ENCODE data around the gene NPLOC4. TPM values are rescaled to one million over a fixed set of nuclear protein-coding genes. Genes with fewer than 3 reads are reported as not detected.
"Not testable (repeated sequence)": the region's sequence is repeated elsewhere in the genome, so short reads cannot be mapped to it uniquely, and the experiment has no call there.

The NPLOC4 gene
- total RNA-seq, 2 donors from 2014 or later: 69.3 to 70.4 TPM

DNA sequence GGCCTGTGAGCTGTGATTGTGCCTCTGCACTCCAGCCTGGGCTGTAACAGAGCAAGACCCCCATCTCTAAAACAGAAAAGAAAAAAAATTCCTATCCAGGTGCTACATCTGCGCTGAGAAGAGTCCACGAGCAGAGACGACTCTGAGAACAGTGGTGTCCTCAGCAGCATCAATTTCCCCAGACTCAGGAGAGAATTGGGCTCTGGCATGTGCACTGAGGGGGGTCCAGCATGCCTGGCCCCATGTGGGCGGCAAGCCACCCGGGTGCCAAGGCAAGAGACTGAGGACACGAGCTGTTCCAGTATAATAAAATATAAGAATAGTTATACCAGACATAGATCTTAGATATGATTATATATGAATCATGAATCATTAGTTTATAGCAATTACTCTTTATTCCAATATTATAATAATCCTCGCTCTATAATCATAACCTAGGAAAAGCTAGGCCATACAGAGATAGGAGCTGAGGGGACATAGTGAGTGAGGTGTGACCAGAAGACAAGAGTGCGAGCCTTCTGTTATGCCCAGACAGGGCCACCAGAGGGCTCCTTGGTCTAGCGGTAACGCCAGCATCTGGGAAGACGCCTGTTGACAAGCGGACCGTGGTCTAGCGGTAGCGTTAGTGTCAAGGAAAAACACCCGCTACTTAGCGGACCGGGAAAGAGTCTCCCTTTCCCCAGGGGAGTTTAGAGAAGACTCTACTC lies 38.8 kb upstream of the NPLOC4 start:
- H3K4me3 ChIP-seq; H3K27me3 ChIP-seq; H3K27ac ChIP-seq; DNase-seq (ENCODE audit: low spot score); H3K9me3 ChIP-seq: not testable (repeated sequence)
- H3K4me1 ChIP-seq: peaks cover 0 to 11% of the 10 kb centered on the region in 2 donors
- TF ChIP-seq, protein P1, sequence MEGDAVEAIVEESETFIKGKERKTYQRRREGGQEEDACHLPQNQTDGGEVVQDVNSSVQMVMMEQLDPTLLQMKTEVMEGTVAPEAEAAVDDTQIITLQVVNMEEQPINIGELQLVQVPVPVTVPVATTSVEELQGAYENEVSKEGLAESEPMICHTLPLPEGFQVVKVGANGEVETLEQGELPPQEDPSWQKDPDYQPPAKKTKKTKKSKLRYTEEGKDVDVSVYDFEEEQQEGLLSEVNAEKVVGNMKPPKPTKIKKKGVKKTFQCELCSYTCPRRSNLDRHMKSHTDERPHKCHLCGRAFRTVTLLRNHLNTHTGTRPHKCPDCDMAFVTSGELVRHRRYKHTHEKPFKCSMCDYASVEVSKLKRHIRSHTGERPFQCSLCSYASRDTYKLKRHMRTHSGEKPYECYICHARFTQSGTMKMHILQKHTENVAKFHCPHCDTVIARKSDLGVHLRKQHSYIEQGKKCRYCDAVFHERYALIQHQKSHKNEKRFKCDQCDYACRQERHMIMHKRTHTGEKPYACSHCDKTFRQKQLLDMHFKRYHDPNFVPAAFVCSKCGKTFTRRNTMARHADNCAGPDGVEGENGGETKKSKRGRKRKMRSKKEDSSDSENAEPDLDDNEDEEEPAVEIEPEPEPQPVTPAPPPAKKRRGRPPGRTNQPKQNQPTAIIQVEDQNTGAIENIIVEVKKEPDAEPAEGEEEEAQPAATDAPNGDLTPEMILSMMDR (IDR thresholded peaks at IDR 0.05): peak; percentile 51 to 69
- H3K36me3 ChIP-seq: peaks cover 29% of the 10 kb centered on the region

GRCh38 chr17:81673561-81674258 lies 36.8 kb upstream of the NPLOC4 start:
- Histone ChIP-seq H3K27ac (no peak overlapping the region), H3K27me3 (no peaks in the 10 kb centered on the region), H3K4me1 (peaks cover 0 to 5% of the 10 kb centered on the region in 2 donors), H3K9me3 (no peaks in the 10 kb centered on the region), H3K36me3 (peaks cover 44% of the 10 kb centered on the region), H3K4me3 (no peak overlapping the region)
- TF ChIP-seq, protein P1 (IDR thresholded peaks at IDR 0.05): no peak
- no peak for DNase-seq (ENCODE audit: low spot score)

- TF ChIP-seq, protein P1 (IDR thresholded peaks at IDR 0.05): no peak
- no peaks in the 10 kb centered on the region for H3K9me3 ChIP-seq
- H3K27ac ChIP-seq: no peak overlapping the region
- H3K4me3 ChIP-seq: no peak overlapping the region
- DNase-seq (ENCODE audit: low spot score): no peak
- peaks cover 44% of the 10 kb centered on the region for H3K36me3 ChIP-seq
- H3K4me1 ChIP-seq: peaks cover 0 to 9% of the 10 kb centered on the region in 2 donors
- no peaks in the 10 kb centered on the region for H3K27me3 ChIP-seq
These were observed 36.0 kb upstream of the NPLOC4 start for GRCh38 chr17:81672954-81673353.

DNA sequence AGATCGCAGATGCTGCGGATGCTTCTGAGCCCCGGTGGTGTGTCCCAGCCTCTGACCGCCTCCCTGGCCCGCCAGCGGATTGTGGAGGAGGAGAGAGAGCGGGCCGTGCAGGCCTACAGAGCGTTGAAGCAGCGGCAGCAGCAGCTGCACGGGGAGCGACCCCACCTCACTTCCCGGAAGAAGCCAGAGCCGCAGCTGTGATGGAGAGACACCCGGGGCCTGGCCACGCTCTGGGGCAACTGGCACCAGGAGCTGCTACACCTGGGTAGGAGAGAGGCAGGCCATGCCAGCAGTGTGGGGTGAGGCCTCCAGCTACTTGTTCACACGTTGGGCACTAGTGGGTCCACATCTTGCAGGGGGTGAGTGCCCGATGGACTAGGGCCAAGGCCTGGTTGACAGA lies 35.6 kb upstream of the NPLOC4 start:
- no peak for DNase-seq (ENCODE audit: low spot score)
- Histone ChIP-seq H3K27me3 (no peaks in the 10 kb centered on the region), H3K4me3 (no peak overlapping the region), H3K4me1 (peaks cover 0 to 14% of the 10 kb centered on the region in 2 donors), H3K36me3 (peaks cover 44% of the 10 kb centered on the region), H3K9me3 (no peaks in the 10 kb centered on the region), H3K27ac (no peak overlapping the region)
- TF ChIP-seq, protein P1 (IDR thresholded peaks at IDR 0.05): no peak

GRCh38 chr17:81667754-81668153 lies 30.8 kb upstream of the NPLOC4 start:
- no peaks in the 10 kb centered on the region for H3K27me3 ChIP-seq
- H3K4me3 ChIP-seq: no peak overlapping the region
- no peak overlapping the region for H3K27ac ChIP-seq
- peaks cover 34% of the 10 kb centered on the region for H3K36me3 ChIP-seq
- peaks cover 0 to 29% of the 10 kb centered on the region in 2 donors for H3K4me1 ChIP-seq
- TF ChIP-seq, protein P1 (IDR thresholded peaks at IDR 0.05): no peak
- H3K9me3 ChIP-seq: no peaks in the 10 kb centered on the region
- DNase-seq (ENCODE audit: low spot score): no peak

All from right atrium auricular region (tissue), 2 donors.